Measurements from ENCODE around the gene STK16. TPM values are rescaled to one million over a fixed set of nuclear protein-coding genes. Genes with fewer than 3 reads are reported as not detected.

Gene STK16
- total RNA-seq, 2 experiments from 2014 or later = 34.4 to 35.4 TPM

DNA sequence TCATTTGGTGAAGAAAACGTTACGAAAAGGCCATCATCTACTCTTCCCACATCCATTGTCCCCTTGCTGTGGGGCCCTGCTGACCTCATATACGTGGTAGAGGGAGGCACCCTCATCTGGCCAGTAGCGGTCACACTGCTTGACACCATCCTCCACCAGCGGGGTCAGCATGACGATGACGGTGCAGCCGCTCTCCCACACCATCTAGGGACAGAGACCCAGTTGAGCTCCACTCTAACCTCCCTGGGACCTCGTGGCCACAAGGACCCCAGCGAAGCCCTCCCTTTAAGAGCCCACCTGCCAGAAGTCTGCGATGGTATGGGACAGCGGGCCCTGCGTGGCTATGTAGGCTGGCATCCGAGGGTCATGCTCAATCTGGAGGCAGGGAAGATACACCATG lies 50.9 kb downstream of the STK16 start:
- POLR2A ChIA-PET = interaction anchor here (2.0 to 4.9 kb wide), 3 partner anchors 17 to 66 kb away, joined by 11 to 41 read pairs (median 25); partner anchors contain the start of genes ANKZF1, ATG9A, DNAJB2 and TUBA4A
- no peak overlapping the region for H3K4me3 Mint-ChIP-seq
- H3K27me3 Mint-ChIP-seq = peaks cover 4% of the 10 kb centered on the region
- intact Hi-C loops (cut with micrococcal nuclease) = loop anchor here (5.0 kb wide), 2 partner anchors 49 to 69 kb away; partner anchors contain the start of genes ANKZF1, ATG9A, GLB1L and STK16
- H3K9me3 Mint-ChIP-seq = no peaks in the 10 kb centered on the region
- TF ChIP-seq, protein P1, sequence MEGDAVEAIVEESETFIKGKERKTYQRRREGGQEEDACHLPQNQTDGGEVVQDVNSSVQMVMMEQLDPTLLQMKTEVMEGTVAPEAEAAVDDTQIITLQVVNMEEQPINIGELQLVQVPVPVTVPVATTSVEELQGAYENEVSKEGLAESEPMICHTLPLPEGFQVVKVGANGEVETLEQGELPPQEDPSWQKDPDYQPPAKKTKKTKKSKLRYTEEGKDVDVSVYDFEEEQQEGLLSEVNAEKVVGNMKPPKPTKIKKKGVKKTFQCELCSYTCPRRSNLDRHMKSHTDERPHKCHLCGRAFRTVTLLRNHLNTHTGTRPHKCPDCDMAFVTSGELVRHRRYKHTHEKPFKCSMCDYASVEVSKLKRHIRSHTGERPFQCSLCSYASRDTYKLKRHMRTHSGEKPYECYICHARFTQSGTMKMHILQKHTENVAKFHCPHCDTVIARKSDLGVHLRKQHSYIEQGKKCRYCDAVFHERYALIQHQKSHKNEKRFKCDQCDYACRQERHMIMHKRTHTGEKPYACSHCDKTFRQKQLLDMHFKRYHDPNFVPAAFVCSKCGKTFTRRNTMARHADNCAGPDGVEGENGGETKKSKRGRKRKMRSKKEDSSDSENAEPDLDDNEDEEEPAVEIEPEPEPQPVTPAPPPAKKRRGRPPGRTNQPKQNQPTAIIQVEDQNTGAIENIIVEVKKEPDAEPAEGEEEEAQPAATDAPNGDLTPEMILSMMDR (IDR thresholded peaks at IDR 0.05) = no peak
- H3K4me1 Mint-ChIP-seq (ENCODE audit: low read depth) = peaks cover 32% of the 10 kb centered on the region
- H3K27ac Mint-ChIP-seq = no peak overlapping the region
- CTCF ChIA-PET = interaction anchor here (1.0 to 13.0 kb wide), 24 partner anchors 9 to 316 kb away, joined by 3 to 336 read pairs (median 13); partner anchors contain the start of genes ABCB6, ANKZF1, ATG9A and DNAJB2
- H3K36me3 Mint-ChIP-seq (ENCODE audit: low read depth) = no peaks in the 10 kb centered on the region
- no peak for DNase-seq
- no peak for ATAC-seq

DNA sequence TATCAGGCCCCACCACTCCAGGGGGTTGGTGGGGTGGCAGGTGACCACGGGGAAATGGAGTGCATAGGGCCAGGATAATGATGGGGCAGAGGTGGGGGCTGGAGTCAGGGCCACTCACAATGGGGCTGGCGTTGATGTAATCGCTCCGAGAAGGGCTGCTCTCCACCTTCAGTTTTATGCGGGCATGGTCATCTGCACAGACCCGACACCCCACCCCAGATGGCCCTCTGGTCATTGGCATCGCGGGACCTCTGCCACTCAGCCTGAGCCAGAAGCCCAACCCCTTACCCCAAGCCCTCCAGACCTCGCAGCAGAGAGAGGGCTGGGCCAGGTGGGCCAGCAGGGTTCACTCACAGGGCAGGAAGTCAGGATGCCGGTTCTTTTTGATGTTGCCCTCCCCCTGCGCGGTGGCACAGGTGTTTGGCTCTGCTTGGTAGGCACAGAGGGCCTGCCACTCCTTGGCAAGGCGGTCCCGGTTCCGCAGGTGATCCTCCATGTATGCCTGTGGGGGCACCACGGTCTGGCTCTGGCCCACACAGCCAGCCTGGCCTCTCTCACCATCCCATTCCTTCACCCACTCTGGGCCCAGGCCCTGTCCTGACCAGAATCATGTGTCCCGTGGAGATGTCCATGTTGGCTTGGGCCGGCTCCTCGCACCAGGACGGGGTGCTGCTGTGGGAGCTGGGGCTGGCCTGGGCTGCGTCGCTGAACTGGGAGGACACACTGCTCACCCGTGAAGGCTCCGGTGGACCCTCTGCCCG lies 51.5 kb downstream of the STK16 start:
- no peak overlapping the region for H3K27ac Mint-ChIP-seq
- TF ChIP-seq, protein P1 (IDR thresholded peaks at IDR 0.05) = no peak
- ATAC-seq (no peak), DNase-seq (no peak)
- peaks cover 32% of the 10 kb centered on the region for H3K4me1 Mint-ChIP-seq (ENCODE audit: low read depth)
- CTCF ChIA-PET = interaction anchor here (1.3 to 13.0 kb wide), 6 partner anchors 17 to 144 kb away, joined by 3 to 336 read pairs (median 28); partner anchors contain the start of genes DNAJB2, NHEJ1 and TUBA4A
- POLR2A ChIA-PET = interaction anchor here (0.8 to 4.1 kb wide), 2 partner anchors 43 to 68 kb away, joined by 3 to 25 read pairs; partner anchors contain the start of genes ANKZF1, ATG9A, TUBA4A and TUBA4B
- H3K4me3 Mint-ChIP-seq = no peak overlapping the region
- H3K9me3 Mint-ChIP-seq = no peaks in the 10 kb centered on the region
- intact Hi-C loops (cut with micrococcal nuclease) = loop anchor here (5.0 kb wide), 2 partner anchors 50 to 70 kb away; partner anchors contain the start of genes ANKZF1, ATG9A, GLB1L and STK16
- peaks cover 7% of the 10 kb centered on the region for H3K27me3 Mint-ChIP-seq
- H3K36me3 Mint-ChIP-seq (ENCODE audit: low read depth) = no peaks in the 10 kb centered on the region

DNA sequence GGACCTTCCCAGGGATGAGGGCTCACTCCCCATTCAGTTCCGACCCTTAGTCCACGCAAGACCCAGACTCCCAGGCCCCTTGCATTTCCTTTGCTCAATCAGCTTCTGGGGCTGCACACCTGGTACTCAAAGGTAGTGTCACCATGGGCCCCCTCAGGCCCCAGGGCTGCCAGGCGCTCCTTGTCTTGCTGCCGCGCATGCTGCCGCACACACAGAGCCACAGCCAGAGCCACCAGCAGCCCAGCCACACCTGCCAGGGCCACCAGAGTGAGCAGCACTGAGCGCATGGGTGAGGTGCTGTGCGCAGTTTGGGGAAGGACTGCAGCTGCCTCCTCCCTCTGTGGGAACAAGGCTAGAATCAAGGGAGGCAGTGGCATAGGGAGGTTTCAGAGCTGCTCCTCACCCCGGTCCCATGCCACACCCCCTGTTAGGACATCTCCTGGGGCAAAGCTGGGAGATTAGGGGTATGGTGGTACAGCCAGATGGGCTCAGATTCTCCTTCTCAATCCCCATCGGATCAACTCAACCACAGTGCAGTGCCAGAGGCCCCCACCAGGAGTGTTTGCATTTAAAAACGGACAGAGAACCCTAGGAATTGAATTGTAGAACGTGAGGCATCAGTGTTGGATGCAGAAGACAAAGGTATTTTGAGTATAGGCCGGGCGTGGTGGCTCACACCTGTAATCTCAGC lies 52.6 kb downstream of the STK16 start:
- DNase-seq (no peak), ATAC-seq (no peak)
- Mint-ChIP-seq H3K4me1 (ENCODE audit: low read depth) (peaks cover 32% of the 10 kb centered on the region), H3K9me3 (no peaks in the 10 kb centered on the region), H3K27ac (no peak overlapping the region), H3K27me3 (peaks cover 7% of the 10 kb centered on the region), H3K4me3 (no peak overlapping the region), H3K36me3 (ENCODE audit: low read depth) (no peaks in the 10 kb centered on the region)
- ChIA-PET POLR2A (interaction anchor here (0.8 to 1.1 kb wide), 3 partner anchors 10 to 69 kb away, joined by 3 read pairs; partner anchors contain the start of genes ANKZF1, ATG9A and TUBA4B), CTCF (interaction anchor here (0.6 to 13.0 kb wide), 19 partner anchors 7 to 340 kb away, joined by 3 to 336 read pairs (median 6); partner anchors contain the start of genes CNPPD1, DNAJB2, GLB1L and NHEJ1)
- intact Hi-C loops (cut with micrococcal nuclease) = loop anchor here (5.0 kb wide), 2 partner anchors 51 to 71 kb away; partner anchors contain the start of genes ANKZF1, ATG9A, GLB1L and STK16
- TF ChIP-seq, protein P1 (IDR thresholded peaks at IDR 0.05) = no peak

DNA sequence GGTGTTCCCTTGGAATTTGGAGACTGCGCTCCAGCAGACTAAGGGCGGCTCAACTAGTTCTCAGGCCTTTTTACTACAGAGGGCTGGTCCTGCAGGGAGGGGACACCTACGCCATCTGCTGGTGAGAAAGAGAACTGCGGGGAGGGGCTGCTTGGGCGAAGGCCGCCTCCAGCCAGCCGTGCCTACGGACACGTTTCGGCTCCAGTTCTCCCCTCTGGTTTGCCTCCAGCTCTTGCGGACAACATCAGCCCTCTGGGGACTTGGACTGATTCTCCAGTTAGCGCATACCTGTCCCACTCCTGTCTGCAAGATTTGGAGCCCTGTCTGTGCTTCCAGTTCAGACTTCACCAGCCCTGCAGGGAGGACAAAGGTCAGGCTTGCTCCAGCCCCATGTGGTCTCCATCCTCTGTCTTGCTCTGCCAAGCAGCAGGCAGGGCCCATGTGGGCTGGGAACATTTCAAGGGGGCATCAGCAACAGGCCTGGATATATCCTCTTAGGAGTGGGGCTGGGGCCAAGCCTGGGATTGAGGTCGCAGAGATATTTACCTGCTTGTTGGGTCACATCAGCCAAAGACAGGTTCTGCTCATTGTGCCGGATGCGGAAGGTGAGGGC lies 53.6 kb downstream of the STK16 start:
- H3K27ac Mint-ChIP-seq = peak overlapping the region; percentile 17
- H3K36me3 Mint-ChIP-seq (ENCODE audit: low read depth) = no peaks in the 10 kb centered on the region
- ATAC-seq (peak; percentile 77), DNase-seq (peak; percentile 94)
- H3K4me1 Mint-ChIP-seq (ENCODE audit: low read depth) = peaks cover 32% of the 10 kb centered on the region
- no peaks in the 10 kb centered on the region for H3K9me3 Mint-ChIP-seq
- H3K27me3 Mint-ChIP-seq = peaks cover 11% of the 10 kb centered on the region
- ChIA-PET CTCF (interaction anchor here (0.7 to 13.0 kb wide), 35 partner anchors 8 to 319 kb away, joined by 3 to 336 read pairs (median 4); partner anchors contain the start of genes ABCB6, CNPPD1, DNAJB2 and GLB1L), POLR2A (interaction anchor here (1.0 to 1.5 kb wide), 5 partner anchors 9 to 139 kb away, joined by 3 to 4 read pairs (median 3); no protein-coding TSS in a partner anchor)
- intact Hi-C loops (cut with micrococcal nuclease) = loop anchor here (5.0 kb wide), 2 partner anchors 52 to 72 kb away; partner anchors contain the start of genes ANKZF1, ATG9A, GLB1L and STK16
- H3K4me3 Mint-ChIP-seq = peak overlapping the region; percentile 64
- TF ChIP-seq, protein P1 (IDR thresholded peaks at IDR 0.05) = peak; percentile 93
